K562 (cell line): ENCODE measurements around the gene ADPRHL1. TPM values are rescaled to one million over a fixed set of nuclear protein-coding genes. Genes with fewer than 3 reads are reported as not detected.
"Not testable (repeated sequence)": the region's sequence is repeated elsewhere in the genome, so short reads cannot be mapped to it uniquely, and the experiment has no call there.

Experiments used
- ATAC-seq: fragments of 200-7000 bp; cut with Tn5 transposase; 3 replicates; pipeline ENCODE4 v1.9.1; 2020; ENCODE audit warnings: moderate library complexity
- BruUV-seq: library from RNA; stranded (reverse); fragments of 400-500 nt; replicated peaks from 2 replicates; lab custom pipeline; 2021; lab: Mats Ljungman, UMichigan
- CTCF ChIA-PET: fragments of 300-600 bp; formaldehyde crosslinking; extraction: SDS; loops from one replicate; lab custom pipeline; 2021; ENCODE audit warnings: low intra/inter-chr PET ratio; lab: Yijun Ruan, JAX
- POLR2A ChIA-PET: fragments of 300-600, 350-650 bp; sonication (Branson Sonifier 250); formaldehyde crosslinking; extraction: SDS; loops from one replicate; lab custom pipeline; 2021; ENCODE audit warnings: antibody characterized with exemption, inconsistent platforms; lab: Yijun Ruan, JAX
- DNase-seq, 4 experiments: peaks; one replicate each; pipeline versions ENCODE4 v3.0.0 to v3.0.0-alpha.2; 2011 to 2018; ENCODE audit warnings: low spot score in 3 of 4, mixed read lengths in 3 of 4; ENCODE audit errors: extremely low read depth in 1 of 4
- FAIRE-seq: peaks from 2 replicates; lab custom pipeline; 2011; peaks lifted over from hg19 to GRCh38; lab: Jason Lieb, UNC
- H2AFZ ChIP-seq: 2 replicates; pipeline ENCODE4 v1.6.0; 2011; ENCODE audit warnings: low read depth, low read length, control low read depth, inconsistent platforms
- H3K27ac ChIP-seq: fragments of 200-600 bp; 3 replicates; pipeline ENCODE4 v1.8.0; 2011; ENCODE audit warnings: low read depth, mild to moderate bottlenecking, control low read depth, inconsistent platforms, low read length, moderate library complexity, mixed read lengths; ENCODE audit errors: extremely low read depth
- H3K27me3 ChIP-seq, 2 experiments: fragments of 300-600 bp in 1 of 2; 2 replicates in 1 of 2; 3 replicates in 1 of 2; pipeline versions ENCODE4 v1.6.0 to v1.8.0; 2011; ENCODE audit warnings: inconsistent platforms in 2 of 2, low read length in 2 of 2, mild to moderate bottlenecking in 1 of 2, mixed read lengths in 1 of 2, moderate library complexity in 1 of 2; ENCODE audit not compliant: control insufficient read depth in 2 of 2, insufficient read depth in 2 of 2
- H3K36me3 ChIP-seq: fragments of 300-600 bp; 3 replicates; pipeline ENCODE4 v1.8.0; 2011; ENCODE audit warnings: mild to moderate bottlenecking, low read length, inconsistent platforms; ENCODE audit not compliant: control insufficient read depth, insufficient read depth
- H3K4me1 ChIP-seq, 2 experiments: fragments of 200-600 bp in 1 of 2; replicated peaks in 1 of 2; 2 replicates in 1 of 2; 3 replicates in 1 of 2; pipeline versions ENCODE4 v1.5.1 to v1.8.0; 2011; ENCODE audit warnings: inconsistent platforms in 2 of 2, low read length in 2 of 2, mild to moderate bottlenecking in 1 of 2, mixed read lengths in 1 of 2, moderate library complexity in 1 of 2; ENCODE audit not compliant: control insufficient read depth in 2 of 2, insufficient read depth in 2 of 2
- H3K4me2 ChIP-seq: 2 replicates; pipeline ENCODE4 v1.6.1; 2011; ENCODE audit warnings: low read length, control low read depth, inconsistent platforms, mixed read lengths; ENCODE audit not compliant: insufficient read depth
- H3K4me3 ChIP-seq: fragments of 200-600 bp; sonication (generic), shearing (Covaris generic); 2 replicates; pipeline ENCODE4 v1.5.1; 2016; ENCODE audit warnings: control low read depth, inconsistent platforms
- H3K79me2 ChIP-seq: fragments of 200-600 bp; 3 replicates; pipeline ENCODE4 v1.8.0; 2011; ENCODE audit warnings: low read length, inconsistent platforms; ENCODE audit not compliant: control insufficient read depth, insufficient read depth
- H3K9ac ChIP-seq, 2 experiments: 2 replicates each; pipeline versions ENCODE4 v1.6.0 to v1.6.1; 2011; ENCODE audit warnings: low read depth in 2 of 2, low read length in 2 of 2, control low read depth in 1 of 2, inconsistent platforms in 1 of 2, mild to moderate bottlenecking in 1 of 2, mixed read lengths in 1 of 2; ENCODE audit not compliant: insufficient read depth in 1 of 2
- H3K9me1 ChIP-seq: one replicate; pipeline ENCODE4 v1.6.0; 2011; ENCODE audit warnings: inconsistent platforms, mild to moderate bottlenecking, low read length, moderate library complexity; ENCODE audit not compliant: control insufficient read depth, insufficient read depth
- H3K9me3 ChIP-seq: replicated peaks from 2 replicates; pipeline ENCODE4 v1.5.1; 2011; ENCODE audit warnings: low read depth, low read length, inconsistent platforms; ENCODE audit not compliant: control insufficient read depth, insufficient read depth
- H4K20me1 ChIP-seq: replicated peaks from 2 replicates; pipeline ENCODE4 v1.6.1; 2011; ENCODE audit warnings: low read length, inconsistent platforms, mixed read lengths; ENCODE audit not compliant: control insufficient read depth, insufficient read depth
- DDX20 ChIP-seq: fragments of 450-650 bp; IDR thresholded peaks from 2 replicates; pipeline ENCODE4 v1.6.1; 2016; ENCODE audit warnings: missing genetic modification characterization, low read depth, mild to moderate bottlenecking, missing compliant biosample characterization, moderate library complexity
- ETV1 ChIP-seq: fragments of 450-650 bp; conservative IDR thresholded peaks from 2 replicates; pipeline ENCODE4 v1.6.1; 2016; ENCODE audit warnings: missing genetic modification characterization, control low read depth, low read depth, missing compliant biosample characterization
- GTF2A2 ChIP-seq: IDR thresholded peaks from 2 replicates; pipeline ENCODE4 v1.6.1; 2016; ENCODE audit warnings: mild to moderate bottlenecking, missing genetic modification characterization, missing compliant biosample characterization
- KHSRP ChIP-seq: fragments of 450-650 bp; IDR thresholded peaks from 2 replicates; pipeline ENCODE4 v1.6.1; 2017
- MCM7 ChIP-seq, 2 experiments: fragments of 450-650 bp; IDR thresholded peaks; 2 replicates each; pipeline ENCODE4 v1.6.1; 2016 to 2018
- NFIX ChIP-seq: fragments of 250-450 bp; sonication (Bioruptor Pico); IDR thresholded peaks from 2 replicates; pipeline ENCODE4 v1.4.0; 2020; ENCODE audit warnings: low read depth, mild to moderate bottlenecking, moderate library complexity
- ZNF165 ChIP-seq: fragments of 250-450 bp; sonication (Bioruptor Pico); IDR thresholded peaks from 2 replicates; pipeline ENCODE4 v1.4.0; 2020; ENCODE audit warnings: borderline replicate concordance
- WGBS: fragments of 100-300 bp; shearing (Covaris generic); methylation state at CpG from one replicate; pipeline ENCODE4 v1.1.6; 2016; ENCODE audit warnings: low coverage, mixed read lengths; ENCODE audit not compliant: insufficient coverage; ENCODE audit errors: missing lambda C conversion rate; 5-methylcytosine and 5-hydroxymethylcytosine counted together
- in situ Hi-C: fragments of 300-500 bp; cut with MboI; formaldehyde crosslinking; loops from 4 replicates; pipeline ENCODE4 v1.15.0; 2018; ENCODE audit warnings: inconsistent platforms, mixed read lengths
- intact Hi-C: fragments of 100-400 bp; cut with micrococcal nuclease; formaldehyde crosslinking; loops from 2 replicates; pipeline ENCODE4 v1.14.2; 2022
- polyA plus RNA-seq, 8 experiments: library from polyadenylated mRNA; depleted of rRNA in 4 of 8; stranded (reverse) in 5 of 8; unstranded in 3 of 8; fragments of >200 nt; fragmentation: Nextera tagmentation in 2 of 8; fragmentation: Illumina TruSeq in 1 of 8; extraction: Ambion mirVana in 2 of 8; extraction: Trizol in 1 of 8; gene quantifications; 2 replicates each; pipeline versions ENCODE4 v1.2.1 to v1.2.3, GENCODE V29; 2011 to 2014; ENCODE audit warnings: inconsistent platforms in 1 of 8, missing spikeins in 1 of 8
- total RNA-seq, 7 experiments: library from RNA; depleted of rRNA in 6 of 7; stranded (reverse); fragments of >200 nt in 6 of 7; fragmentation: Illumina TruSeq in 2 of 7; extraction: Trizol in 2 of 7; gene quantifications; 2 replicates each; pipeline versions ENCODE4 v1.2.1 to v1.2.3, GENCODE V29; 2011 to 2021; ENCODE audit warnings: low replicate concordance in 1 of 7
- TF ChIP-seq, protein P1 (sequence below): sonication (generic); formaldehyde crosslinking; IDR thresholded peaks from 2 replicates; pipeline ENCODE4 v1.8.0; 2022; ENCODE audit warnings: missing genetic modification reagents, mild to moderate bottlenecking, borderline replicate concordance

Gene ADPRHL1
- total and polyA plus RNA-seq, 9 of the 15 experiments (the other 6 are each of a cell fraction or from before 2014, with no cell fraction given): 0.06 to 0.76 (median 0.37) TPM; not detected in 1

DNA sequence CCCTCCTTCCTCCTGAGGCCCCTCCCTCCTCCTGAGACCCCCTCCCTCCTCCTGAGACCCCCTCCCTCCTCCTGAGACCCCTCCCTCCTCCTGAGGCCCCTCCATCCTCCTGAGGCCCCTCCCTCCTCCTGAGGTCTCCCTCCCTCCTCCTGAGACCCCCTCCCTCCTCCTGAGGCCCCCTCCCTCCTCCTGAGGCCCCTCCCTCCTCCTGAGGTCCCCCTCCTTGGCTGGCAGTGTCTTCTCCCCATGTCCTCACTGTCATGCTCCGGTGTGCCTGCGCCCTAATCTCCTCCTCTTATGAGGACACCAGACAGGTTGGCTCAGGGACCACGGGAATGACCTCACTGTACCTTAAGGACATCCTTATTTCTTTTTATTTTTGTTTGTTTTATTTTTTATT is 81.6 kb downstream of the ADPRHL1 start:
- WGBS: 50% methylated on average over 2 of the region's 3 CpGs
- H3K4me2 ChIP-seq, ATAC-seq, H3K9ac ChIP-seq, FAIRE-seq, DNase-seq, H4K20me1 ChIP-seq, POLR2A ChIA-PET, H3K4me3 ChIP-seq, H2AFZ ChIP-seq, H3K9me3 ChIP-seq, H3K36me3 ChIP-seq, BruUV-seq, in situ Hi-C loops, H3K4me1 ChIP-seq, H3K9me1 ChIP-seq, CTCF ChIA-PET, H3K79me2 ChIP-seq, H3K27ac ChIP-seq, intact Hi-C loops: not testable (repeated sequence)
- peaks cover 0 to 11% of the 10 kb centered on the region in 2 experiments; a peak in 2 of 5 replicates for H3K27me3 ChIP-seq

DNA sequence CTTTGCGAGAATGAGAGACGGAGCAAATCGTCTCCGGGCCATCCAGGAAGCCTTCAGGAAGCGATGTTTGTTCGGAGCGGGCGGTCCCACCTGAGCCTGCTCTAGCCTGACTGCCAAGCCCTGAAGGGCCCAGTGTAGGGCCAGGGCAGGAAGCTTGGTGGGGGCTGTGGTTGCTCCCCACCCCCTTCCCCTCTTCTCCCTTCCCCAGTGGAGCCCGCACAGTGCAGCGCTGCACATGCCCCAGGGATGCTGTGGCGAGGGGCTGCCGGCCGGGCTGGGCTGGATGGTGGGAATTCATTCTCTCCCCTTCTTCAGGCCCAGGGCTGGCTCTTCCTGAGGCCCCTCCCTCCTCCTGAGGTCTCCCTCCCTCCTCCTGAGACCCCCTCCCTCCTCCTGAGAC is 82.2 kb downstream of the ADPRHL1 start:
- no peaks in the 10 kb centered on the region for H3K9me1 ChIP-seq
- intact Hi-C loops: no loop called here
- TF ChIP-seq NFIX (CRISPR knock-in tag) (no peak), ZNF165 (CRISPR knock-in tag) (no peak), MCM7 (IDR thresholded peaks at IDR 0.05) (no peak), ETV1 (tag) (no peak), GTF2A2 (tag) (no peak), DDX20 (no peak), KHSRP (no peak)
- TF ChIP-seq, protein P1, sequence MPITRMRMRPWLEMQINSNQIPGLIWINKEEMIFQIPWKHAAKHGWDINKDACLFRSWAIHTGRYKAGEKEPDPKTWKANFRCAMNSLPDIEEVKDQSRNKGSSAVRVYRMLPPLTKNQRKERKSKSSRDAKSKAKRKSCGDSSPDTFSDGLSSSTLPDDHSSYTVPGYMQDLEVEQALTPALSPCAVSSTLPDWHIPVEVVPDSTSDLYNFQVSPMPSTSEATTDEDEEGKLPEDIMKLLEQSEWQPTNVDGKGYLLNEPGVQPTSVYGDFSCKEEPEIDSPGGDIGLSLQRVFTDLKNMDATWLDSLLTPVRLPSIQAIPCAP (CRISPR knock-in tag): no peak
- H3K9ac ChIP-seq: no peak overlapping the region
- H3K79me2 ChIP-seq: no peaks in the 10 kb centered on the region
- in situ Hi-C loops: no loop called here
- no peak overlapping the region for H2AFZ ChIP-seq
- no peaks in the 10 kb centered on the region for H3K9me3 ChIP-seq
- DNase-seq (no peak), FAIRE-seq (no peak), ATAC-seq (no peak)
- peaks cover 0 to 8% of the 10 kb centered on the region in 2 experiments; a peak in 2 of 5 replicates for H3K4me1 ChIP-seq
- BruUV-seq: no TSS peak
- H3K36me3 ChIP-seq: no peaks in the 10 kb centered on the region
- no CpG with 5 or more reads among the region's 13 CpGs for whole genome bisulfite sequencing
- H3K4me3 ChIP-seq: no peak overlapping the region
- H3K4me2 ChIP-seq: no peak overlapping the region
- no peak overlapping the region for H3K27ac ChIP-seq
- CTCF ChIA-PET: no interaction called here
- POLR2A ChIA-PET: interaction anchor here (0.6 kb wide), 1 partner anchor 777 kb away, joined by 3 read pairs; no protein-coding TSS in a partner anchor
- no peaks in the 10 kb centered on the region for H4K20me1 ChIP-seq
- H3K27me3 ChIP-seq: peaks cover 0 to 7% of the 10 kb centered on the region in 2 experiments; a peak in 2 of 5 replicates
